ENCODE data around the gene LAMP1.
"Not testable (repeated sequence)": the region's sequence is repeated elsewhere in the genome, so short reads cannot be mapped to it uniquely, and the experiment has no call there.

The LAMP1 gene

GRCh38 chr13:113359571-113359970, 62.5 kb downstream of the LAMP1 start:
- no peak for DNase-seq

GRCh38 chr13:113360446-113360845, 63.4 kb downstream of the LAMP1 start:
- no peak for DNase-seq

- DNase-seq = no peak
These were observed 64.4 kb downstream of the LAMP1 start for GRCh38 chr13:113361406-113361805.

- DNase-seq = no peak
These were observed 67.4 kb downstream of the LAMP1 start for GRCh38 chr13:113364311-113364889.

GRCh38 chr13:113364901-113365582, 68.0 kb downstream of the LAMP1 start:
- no peak for DNase-seq

- no peak for DNase-seq
These were observed 68.5 kb downstream of the LAMP1 start for GRCh38 chr13:113365583-113365970.

GRCh38 chr13:113365971-113366588, 69.0 kb downstream of the LAMP1 start:
- no peak for DNase-seq

GRCh38 chr13:113367020-113367560, 70.1 kb downstream of the LAMP1 start:
- DNase-seq = no peak

GRCh38 chr13:113367771-113368170, 70.7 kb downstream of the LAMP1 start:
- no peak for DNase-seq

- DNase-seq = not testable (repeated sequence)
These were observed 71.3 kb downstream of the LAMP1 start for GRCh38 chr13:113368353-113368752.

- no peak for DNase-seq
These were observed 72.2 kb downstream of the LAMP1 start for GRCh38 chr13:113369189-113369588.

GRCh38 chr13:113369881-113370280, 72.8 kb downstream of the LAMP1 start:
- no peak for DNase-seq

GRCh38 chr13:113371061-113371460, 74.0 kb downstream of the LAMP1 start:
- no peak for DNase-seq

GRCh38 chr13:113371701-113372100, 74.7 kb downstream of the LAMP1 start:
- not testable (repeated sequence) for DNase-seq

Data from NK-92 treated with Interleukin-12 subunit alpha and Interleukin-12 subunit beta, amount 100 ng/mL, for 24 hours (cell line).